ENCODE measurements around the gene MSL3. TPM values are rescaled to one million over a fixed set of nuclear protein-coding genes. Genes with fewer than 3 reads are reported as not detected.

The MSL3 gene
- total and polyA plus RNA-seq, 4 experiments from 2014 or later: 62.6 to 140 (median 101) TPM

- Mint-ChIP-seq H3K9me3 (peaks cover 0 to 2% (median 0%) of the 10 kb centered on the region in 8 donors), H3K27me3 (no peaks in the 10 kb centered on the region), H3K36me3 (peaks cover 0 to 14% of the 10 kb centered on the region in 2 donors), H3K4me1 (peaks cover 3 to 17% (median 4%) of the 10 kb centered on the region in 4 donors), H3K4me3 (no peak overlapping the region), H3K27ac (peak overlapping the region in 2 of 7 donors; percentile 37 to 78)
- intact Hi-C loops (cut with micrococcal nuclease): loop anchor here (5.0 to 10.0 kb wide), 2 partner anchors 1197 to 1740 kb away; no protein-coding TSS in a partner anchor
- DNase-seq: no peak
- Histone ChIP-seq H3K4me1 (ENCODE audit: insufficient read depth, low read length) (peaks cover 3% of the 10 kb centered on the region), H3K4me3 (ENCODE audit: low read length in 2 of 2) (no peak overlapping the region), H3K9me3 (ENCODE audit: control insufficient read depth in 1 of 2, low read length in 2 of 2) (no peaks in the 10 kb centered on the region), H3K36me3 (ENCODE audit: insufficient read depth, low read length) (no peaks in the 10 kb centered on the region), H3K27ac (ENCODE audit: low read depth, low read length) (no peak overlapping the region), H3K27me3 (ENCODE audit: insufficient read depth, low read length) (no peaks in the 10 kb centered on the region)
- ChIA-PET CTCF (ENCODE audit: partially characterized antibody) (interaction anchor here (1.4 to 2.3 kb wide), 2 partner anchors 10 to 32 kb away, joined by 4 to 6 read pairs; no protein-coding TSS in a partner anchor), POLR2A (ENCODE audit: partially characterized antibody) (no interaction called here)
Measured at GRCh38 chrX:11754958-11755645, 2.9 kb upstream of the MSL3 start.

DNA sequence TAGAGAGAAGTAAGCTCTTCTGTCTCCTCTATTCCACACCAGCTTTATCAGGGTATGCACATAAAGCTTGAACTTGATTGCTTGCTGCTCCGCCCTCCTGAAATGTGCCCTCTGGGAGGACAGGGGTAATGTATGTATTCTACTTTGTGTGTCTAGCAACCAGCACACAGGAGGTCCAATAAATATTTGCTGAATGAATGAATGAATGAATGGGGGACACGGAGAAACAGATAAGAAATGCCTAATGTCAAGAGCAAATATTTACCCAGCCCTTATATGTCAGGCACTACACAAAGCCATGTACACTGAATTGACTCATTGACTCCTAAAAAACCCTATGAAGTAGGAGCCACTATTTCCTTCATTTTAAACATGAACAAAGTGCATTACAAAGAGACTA is 2.3 kb upstream of the MSL3 start:
- H3K36me3 ChIP-seq (ENCODE audit: insufficient read depth, low read length): no peaks in the 10 kb centered on the region
- ChIA-PET CTCF (ENCODE audit: partially characterized antibody) (interaction anchor here (1.4 to 3.8 kb wide), 3 partner anchors 10 to 31 kb away, joined by 4 to 31 read pairs (median 6); no protein-coding TSS in a partner anchor), POLR2A (ENCODE audit: partially characterized antibody) (interaction anchor here (4.0 kb wide), 1 partner anchor 13 kb away, joined by 40 read pairs; no protein-coding TSS in a partner anchor)
- no peaks in the 10 kb centered on the region for H3K27me3 Mint-ChIP-seq
- no peaks in the 10 kb centered on the region for H3K27me3 ChIP-seq (ENCODE audit: insufficient read depth, low read length)
- no peak overlapping the region for H3K27ac ChIP-seq (ENCODE audit: low read depth, low read length)
- H3K27ac Mint-ChIP-seq: peak overlapping the region in 1 of 7 donors; percentile 78
- H3K4me3 ChIP-seq (ENCODE audit: low read length in 2 of 2): no peak overlapping the region
- intact Hi-C loops (cut with micrococcal nuclease): loop anchor here (5.0 to 10.0 kb wide), 2 partner anchors 1197 to 1741 kb away; no protein-coding TSS in a partner anchor
- H3K9me3 Mint-ChIP-seq: peaks cover 0 to 2% (median 0%) of the 10 kb centered on the region in 8 donors
- peaks cover 5% of the 10 kb centered on the region for H3K4me1 ChIP-seq (ENCODE audit: insufficient read depth, low read length)
- H3K36me3 Mint-ChIP-seq: peaks cover under 1 to 15% of the 10 kb centered on the region in 2 donors
- H3K9me3 ChIP-seq (ENCODE audit: control insufficient read depth in 1 of 2, low read length in 2 of 2): no peaks in the 10 kb centered on the region
- H3K4me3 Mint-ChIP-seq: peak overlapping the region in 1 of 8 donors; percentile 58
- peaks cover 4 to 20% (median 5%) of the 10 kb centered on the region in 4 donors for H3K4me1 Mint-ChIP-seq
- no peak for DNase-seq

- H3K9me3 ChIP-seq (ENCODE audit: control insufficient read depth in 1 of 2, low read length in 2 of 2): no peaks in the 10 kb centered on the region
- Mint-ChIP-seq H3K27ac (peak overlapping the region in 3 of 7 donors; percentile 42 to 81 (median 78)), H3K4me1 (peaks cover 4 to 26% (median 12%) of the 10 kb centered on the region in 4 donors), H3K9me3 (peaks cover 0 to 2% (median 0%) of the 10 kb centered on the region in 8 donors), H3K27me3 (no peaks in the 10 kb centered on the region), H3K4me3 (peak overlapping the region; percentile 64 to 80 (median 72)), H3K36me3 (peaks cover 8 to 21% of the 10 kb centered on the region in 2 donors)
- H3K4me3 ChIP-seq (ENCODE audit: low read length in 2 of 2): no peak overlapping the region
- no peak for DNase-seq
- H3K27ac ChIP-seq (ENCODE audit: low read depth, low read length): no peak overlapping the region
- ChIA-PET CTCF (ENCODE audit: partially characterized antibody) (interaction anchor here (1.1 to 3.8 kb wide), 4 partner anchors 9 to 15 kb away, joined by 5 to 31 read pairs (median 6); no protein-coding TSS in a partner anchor), POLR2A (ENCODE audit: partially characterized antibody) (interaction anchor here (4.0 kb wide), 1 partner anchor 12 kb away, joined by 40 read pairs; no protein-coding TSS in a partner anchor)
- H3K36me3 ChIP-seq (ENCODE audit: insufficient read depth, low read length): no peaks in the 10 kb centered on the region
- intact Hi-C loops (cut with micrococcal nuclease): loop anchor here (5.0 to 10.0 kb wide), 2 partner anchors 1196 to 1742 kb away; no protein-coding TSS in a partner anchor
- peaks cover 11% of the 10 kb centered on the region for H3K4me1 ChIP-seq (ENCODE audit: insufficient read depth, low read length)
- no peaks in the 10 kb centered on the region for H3K27me3 ChIP-seq (ENCODE audit: insufficient read depth, low read length)
Measured at GRCh38 chrX:11756354-11757318, 1.4 kb upstream of the MSL3 start.

DNA sequence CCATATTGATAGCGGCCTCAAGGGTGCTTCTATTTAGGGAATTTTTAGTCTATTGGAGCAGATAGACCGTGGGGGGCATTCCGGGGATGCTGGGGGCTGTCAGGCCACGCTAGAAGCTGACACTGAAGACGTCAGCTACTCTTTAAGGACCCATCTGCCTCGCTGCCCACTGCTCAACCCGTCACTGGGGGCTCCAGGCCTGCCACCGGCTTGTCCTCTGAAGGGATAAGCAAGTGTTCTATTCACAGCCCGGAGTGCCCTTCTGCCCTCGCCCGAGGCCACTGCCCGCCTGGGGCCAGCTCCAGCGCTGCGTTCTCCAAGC is 679 bp upstream of the MSL3 start:
- ChIA-PET POLR2A (ENCODE audit: partially characterized antibody) (interaction anchor here (1.1 to 4.0 kb wide), 2 partner anchors 10 to 11 kb away, joined by 3 to 40 read pairs; no protein-coding TSS in a partner anchor), CTCF (ENCODE audit: partially characterized antibody) (interaction anchor here (1.1 to 3.8 kb wide), 3 partner anchors 8 to 14 kb away, joined by 5 to 31 read pairs (median 7); no protein-coding TSS in a partner anchor)
- H3K27me3 ChIP-seq (ENCODE audit: insufficient read depth, low read length): no peaks in the 10 kb centered on the region
- H3K27ac ChIP-seq (ENCODE audit: low read depth, low read length): peak overlapping the region; percentile 51
- Mint-ChIP-seq H3K27ac (peak overlapping the region in 5 of 7 donors; percentile 8 to 81 (median 76)), H3K4me3 (peak overlapping the region; percentile 62 to 80 (median 71)), H3K27me3 (no peaks in the 10 kb centered on the region), H3K36me3 (peaks cover 14 to 27% of the 10 kb centered on the region in 2 donors), H3K9me3 (peaks cover 0 to 2% (median 0%) of the 10 kb centered on the region in 8 donors), H3K4me1 (peaks cover 8 to 33% (median 18%) of the 10 kb centered on the region in 4 donors)
- peaks cover 1% of the 10 kb centered on the region for H3K36me3 ChIP-seq (ENCODE audit: insufficient read depth, low read length)
- H3K4me3 ChIP-seq (ENCODE audit: low read length in 2 of 2): peak overlapping the region; percentile 6 to 52
- H3K9me3 ChIP-seq (ENCODE audit: control insufficient read depth in 1 of 2, low read length in 2 of 2): no peaks in the 10 kb centered on the region
- DNase-seq: no peak
- intact Hi-C loops (cut with micrococcal nuclease): loop anchor here (5.0 to 10.0 kb wide), 2 partner anchors 1195 to 1743 kb away; no protein-coding TSS in a partner anchor
- peaks cover 17% of the 10 kb centered on the region for H3K4me1 ChIP-seq (ENCODE audit: insufficient read depth, low read length)

DNA sequence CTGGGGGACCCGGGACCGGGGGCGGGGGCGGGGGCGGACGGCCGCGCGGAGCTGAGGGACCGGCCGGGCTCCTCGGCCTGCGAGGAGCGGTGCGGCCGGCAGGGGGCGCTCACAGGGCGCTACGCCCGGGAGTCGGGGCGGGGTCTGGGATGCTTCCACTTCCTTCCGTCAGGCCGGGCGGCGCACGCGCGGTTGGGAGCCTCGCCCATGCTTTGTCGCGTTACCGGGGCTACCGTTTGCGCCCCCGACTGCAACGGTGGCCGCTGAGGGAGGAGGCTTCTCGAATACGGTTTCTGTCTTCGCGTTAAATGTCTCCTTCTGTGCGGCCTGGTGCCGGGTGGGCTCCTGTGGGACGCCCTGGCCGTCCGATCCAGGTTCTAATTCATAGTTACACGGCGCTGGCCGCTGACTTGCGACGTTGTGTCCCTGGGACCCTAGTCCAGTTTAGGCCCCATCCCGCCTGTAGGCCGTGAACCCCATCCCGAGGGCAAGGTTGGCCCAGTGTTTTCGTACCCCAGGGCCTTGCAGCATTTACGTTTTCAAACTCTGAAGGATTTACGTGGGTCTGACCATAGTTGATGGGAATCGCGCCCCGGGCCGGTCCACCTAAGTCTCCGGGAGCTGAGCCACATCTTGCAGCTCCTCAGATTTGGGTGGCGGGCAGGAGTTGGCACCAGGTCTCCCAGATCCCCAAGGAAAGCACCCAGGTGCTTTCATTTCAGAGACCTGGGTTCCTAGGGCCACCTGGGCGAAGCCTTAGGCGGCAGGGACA is 549 bp downstream of the MSL3 start:
- peaks cover 29% of the 10 kb centered on the region for H3K4me1 ChIP-seq (ENCODE audit: insufficient read depth, low read length)
- H3K27ac ChIP-seq (ENCODE audit: low read depth, low read length): peak overlapping the region; percentile 76
- ChIA-PET POLR2A (ENCODE audit: partially characterized antibody) (interaction anchor here (0.7 to 4.0 kb wide), 4 partner anchors 10 to 227 kb away, joined by 3 to 40 read pairs (median 4); no protein-coding TSS in a partner anchor), CTCF (ENCODE audit: partially characterized antibody) (interaction anchor here (1.0 to 3.8 kb wide), 4 partner anchors 9 to 28 kb away, joined by 3 to 31 read pairs (median 6); no protein-coding TSS in a partner anchor)
- H3K27me3 ChIP-seq (ENCODE audit: insufficient read depth, low read length): no peaks in the 10 kb centered on the region
- peaks cover 26 to 38% of the 10 kb centered on the region in 2 donors for H3K36me3 Mint-ChIP-seq
- peak overlapping the region; percentile 91 to 99 (median 95) for H3K27ac Mint-ChIP-seq
- peaks cover 14 to 46% (median 29%) of the 10 kb centered on the region in 4 donors for H3K4me1 Mint-ChIP-seq
- peak; percentile 87 to 90 (median 89) for DNase-seq
- intact Hi-C loops (cut with micrococcal nuclease): loop anchor here (1.0 to 10.0 kb wide), 6 partner anchors 8 to 1894 kb away; partner anchors contain the start of genes HCCS and TCEANC
- no peaks in the 10 kb centered on the region for H3K27me3 Mint-ChIP-seq
- peak overlapping the region; percentile 88 to 98 (median 94) for H3K4me3 Mint-ChIP-seq
- peak overlapping the region; percentile 56 to 58 for H3K4me3 ChIP-seq (ENCODE audit: low read length in 2 of 2)
- H3K36me3 ChIP-seq (ENCODE audit: insufficient read depth, low read length): peaks cover 12% of the 10 kb centered on the region
- no peaks in the 10 kb centered on the region for H3K9me3 ChIP-seq (ENCODE audit: control insufficient read depth in 1 of 2, low read length in 2 of 2)
- peaks cover 0 to 2% (median 0%) of the 10 kb centered on the region in 8 donors for H3K9me3 Mint-ChIP-seq

GRCh38 chrX:11759172-11759460 is 1.1 kb downstream of the MSL3 start:
- Mint-ChIP-seq H3K4me1 (peaks cover 19 to 51% (median 34%) of the 10 kb centered on the region in 4 donors), H3K9me3 (peaks cover 0 to 2% (median 0%) of the 10 kb centered on the region in 8 donors), H3K4me3 (peak overlapping the region; percentile 88 to 98 (median 94)), H3K27ac (peak overlapping the region; percentile 91 to 99 (median 95)), H3K36me3 (peaks cover 32 to 43% of the 10 kb centered on the region in 2 donors), H3K27me3 (no peaks in the 10 kb centered on the region)
- CTCF ChIA-PET (ENCODE audit: partially characterized antibody): interaction anchor here (1.0 to 3.8 kb wide), 3 partner anchors 9 to 28 kb away, joined by 3 to 31 read pairs (median 4); no protein-coding TSS in a partner anchor
- H3K4me1 ChIP-seq (ENCODE audit: insufficient read depth, low read length): peaks cover 35% of the 10 kb centered on the region
- no peak for DNase-seq
- H3K27ac ChIP-seq (ENCODE audit: low read depth, low read length): peak overlapping the region; percentile 76
- H3K36me3 ChIP-seq (ENCODE audit: insufficient read depth, low read length): peaks cover 17% of the 10 kb centered on the region
- H3K27me3 ChIP-seq (ENCODE audit: insufficient read depth, low read length): no peaks in the 10 kb centered on the region
- no peaks in the 10 kb centered on the region for H3K9me3 ChIP-seq (ENCODE audit: control insufficient read depth in 1 of 2, low read length in 2 of 2)
- intact Hi-C loops (cut with micrococcal nuclease): loop anchor here (2.0 to 10.0 kb wide), 4 partner anchors 648 to 1894 kb away; partner anchors contain the start of genes HCCS and TCEANC
- POLR2A ChIA-PET (ENCODE audit: partially characterized antibody): interaction anchor here (1.0 to 4.0 kb wide), 2 partner anchors 9 to 28 kb away, joined by 4 to 40 read pairs; no protein-coding TSS in a partner anchor
- peak overlapping the region; percentile 56 to 58 for H3K4me3 ChIP-seq (ENCODE audit: low read length in 2 of 2)
